ENCODE data around the gene ZNF701. TPM values are rescaled to one million over a fixed set of nuclear protein-coding genes. Genes with fewer than 3 reads are reported as not detected.

ZNF701 gene
- 15.6 and 16.1 TPM in 2 replicates for total RNA-seq
- long read RNA-seq, transcript ZNF701-202 (4 exons, 2,634 nt) = major isoform, 40 of 46 reads
- long read RNA-seq, partial matches to known transcripts = 1 of 46 reads
- long read RNA-seq, other reads (novel, unspliced or antisense) = 3 of 46 reads

DNA sequence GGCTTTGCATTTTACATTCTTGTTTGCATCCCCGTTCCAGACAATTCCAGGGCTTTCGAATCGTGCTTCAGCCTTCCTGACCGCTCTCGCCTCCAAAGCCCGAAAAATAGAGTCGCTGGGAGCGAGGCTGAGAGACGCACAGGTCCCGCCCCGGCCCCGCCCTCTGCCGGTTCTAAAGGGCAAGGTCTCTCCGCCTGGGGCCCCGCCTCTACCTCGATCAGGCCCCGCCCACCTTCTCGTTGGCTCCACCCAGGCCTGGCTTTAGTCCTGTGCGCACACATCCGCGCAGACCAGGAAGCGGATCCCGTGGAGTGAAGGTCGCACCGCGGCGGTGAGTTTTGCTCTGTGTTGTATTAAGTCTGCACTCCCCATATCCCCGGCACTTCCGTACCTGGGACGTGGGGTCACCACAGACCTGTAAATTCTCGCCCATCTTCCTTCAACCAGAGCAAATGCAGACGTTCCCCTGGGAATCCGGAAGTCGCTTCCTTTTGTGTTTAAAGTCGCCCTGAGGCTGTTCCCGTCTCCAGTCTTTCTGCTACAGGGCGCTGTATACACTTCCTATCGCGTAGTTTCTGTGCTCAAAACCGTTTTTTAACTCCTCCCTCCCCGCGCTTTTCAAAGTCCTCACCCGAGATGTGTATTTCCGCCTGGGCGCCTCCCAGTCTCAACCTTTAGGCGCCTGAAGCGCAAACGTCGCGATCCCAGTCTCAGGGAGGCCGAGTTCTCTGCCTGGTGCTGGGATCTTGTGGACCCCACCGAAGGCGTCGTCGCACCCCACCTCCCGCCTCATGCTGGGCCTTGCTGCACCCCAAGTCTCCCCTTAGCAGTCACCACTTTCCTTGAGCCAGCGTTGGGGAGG is at the start of gene ZNF701:
ZNF701 (plus strand) TSS at position 288 of the 862 bp plus-strand sequence. CDS start 3,861 bp downstream, outside the sequence.
- peaks cover 6% of the 10 kb centered on the region for H3K9me3 Mint-ChIP-seq (ENCODE audit: unreplicated experiment)
- H3K27ac Mint-ChIP-seq (ENCODE audit: unreplicated experiment) = peak within 1 kb of the TSS; percentile 96
- no peaks in the 10 kb centered on the region for H3K27me3 Mint-ChIP-seq (ENCODE audit: unreplicated experiment)
- TF ChIP-seq, protein P1, sequence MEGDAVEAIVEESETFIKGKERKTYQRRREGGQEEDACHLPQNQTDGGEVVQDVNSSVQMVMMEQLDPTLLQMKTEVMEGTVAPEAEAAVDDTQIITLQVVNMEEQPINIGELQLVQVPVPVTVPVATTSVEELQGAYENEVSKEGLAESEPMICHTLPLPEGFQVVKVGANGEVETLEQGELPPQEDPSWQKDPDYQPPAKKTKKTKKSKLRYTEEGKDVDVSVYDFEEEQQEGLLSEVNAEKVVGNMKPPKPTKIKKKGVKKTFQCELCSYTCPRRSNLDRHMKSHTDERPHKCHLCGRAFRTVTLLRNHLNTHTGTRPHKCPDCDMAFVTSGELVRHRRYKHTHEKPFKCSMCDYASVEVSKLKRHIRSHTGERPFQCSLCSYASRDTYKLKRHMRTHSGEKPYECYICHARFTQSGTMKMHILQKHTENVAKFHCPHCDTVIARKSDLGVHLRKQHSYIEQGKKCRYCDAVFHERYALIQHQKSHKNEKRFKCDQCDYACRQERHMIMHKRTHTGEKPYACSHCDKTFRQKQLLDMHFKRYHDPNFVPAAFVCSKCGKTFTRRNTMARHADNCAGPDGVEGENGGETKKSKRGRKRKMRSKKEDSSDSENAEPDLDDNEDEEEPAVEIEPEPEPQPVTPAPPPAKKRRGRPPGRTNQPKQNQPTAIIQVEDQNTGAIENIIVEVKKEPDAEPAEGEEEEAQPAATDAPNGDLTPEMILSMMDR (IDR thresholded peaks at IDR 0.05) = peak; percentile 46
- peak within 1 kb of the TSS; percentile 87 for H3K4me3 Mint-ChIP-seq (ENCODE audit: unreplicated experiment)
- peaks cover 24% of the 10 kb centered on the region for H3K4me1 Mint-ChIP-seq (ENCODE audit: unreplicated experiment)
- DNase-seq (ENCODE audit: extremely low spot score, unreplicated experiment) = peak; percentile 99
- peaks cover 29% of the 10 kb centered on the region for H3K36me3 Mint-ChIP-seq (ENCODE audit: unreplicated experiment)

DNA sequence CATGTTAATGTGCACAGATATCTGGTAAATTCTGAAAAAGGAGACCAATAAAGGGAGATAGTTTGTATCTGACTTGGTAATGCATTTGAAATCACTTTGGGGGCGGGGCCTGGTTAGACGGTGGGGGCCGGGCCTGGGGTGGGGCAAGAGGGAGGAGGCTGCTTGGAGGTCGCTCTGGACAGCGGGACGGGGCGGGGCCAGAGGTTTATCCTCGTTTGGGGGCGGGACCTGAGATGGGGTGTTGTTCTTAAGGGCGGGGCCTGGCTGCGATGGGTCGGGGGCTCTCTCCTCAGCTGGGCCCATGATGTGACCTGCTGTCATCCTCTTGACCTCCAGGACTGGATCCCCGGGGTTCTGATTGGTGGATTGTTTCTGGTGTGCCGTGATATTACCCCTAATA is 47.5 kb upstream of the ZNF701 start:
- Mint-ChIP-seq H3K27ac (ENCODE audit: unreplicated experiment) (no peak overlapping the region), H3K27me3 (ENCODE audit: unreplicated experiment) (no peaks in the 10 kb centered on the region), H3K9me3 (ENCODE audit: unreplicated experiment) (peaks cover 24% of the 10 kb centered on the region), H3K4me1 (ENCODE audit: unreplicated experiment) (peaks cover 6% of the 10 kb centered on the region), H3K4me3 (ENCODE audit: unreplicated experiment) (no peak overlapping the region), H3K36me3 (ENCODE audit: unreplicated experiment) (no peaks in the 10 kb centered on the region)
- no peak for DNase-seq (ENCODE audit: extremely low spot score, unreplicated experiment)
- TF ChIP-seq, protein P1 (IDR thresholded peaks at IDR 0.05) = no peak

DNA sequence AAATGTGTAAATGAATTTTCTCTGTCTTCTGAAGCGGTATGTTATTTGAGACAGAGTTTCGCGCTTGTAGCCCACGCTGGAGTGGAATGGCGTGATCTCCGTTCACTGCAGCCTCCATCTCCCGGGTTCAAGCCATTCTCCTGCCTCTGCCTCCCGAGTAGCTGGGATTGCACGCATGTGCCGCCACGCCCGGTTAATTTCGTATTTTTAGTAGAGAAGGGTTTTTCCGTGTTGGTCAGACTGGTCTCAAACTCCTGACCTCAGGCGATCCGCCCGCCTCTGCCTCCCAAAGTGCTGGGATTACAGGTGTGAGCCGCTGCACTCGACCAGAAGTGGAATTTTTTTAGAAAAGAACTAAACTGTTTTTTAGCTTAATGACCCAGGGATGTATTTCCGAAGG is 46.0 kb upstream of the ZNF701 start:
- TF ChIP-seq, protein P1 (IDR thresholded peaks at IDR 0.05) = no peak
- no peaks in the 10 kb centered on the region for H3K36me3 Mint-ChIP-seq (ENCODE audit: unreplicated experiment)
- H3K4me3 Mint-ChIP-seq (ENCODE audit: unreplicated experiment) = no peak overlapping the region
- peaks cover 16% of the 10 kb centered on the region for H3K9me3 Mint-ChIP-seq (ENCODE audit: unreplicated experiment)
- no peak for DNase-seq (ENCODE audit: extremely low spot score, unreplicated experiment)
- H3K27ac Mint-ChIP-seq (ENCODE audit: unreplicated experiment) = no peak overlapping the region
- no peaks in the 10 kb centered on the region for H3K27me3 Mint-ChIP-seq (ENCODE audit: unreplicated experiment)
- peaks cover 15% of the 10 kb centered on the region for H3K4me1 Mint-ChIP-seq (ENCODE audit: unreplicated experiment)

DNA sequence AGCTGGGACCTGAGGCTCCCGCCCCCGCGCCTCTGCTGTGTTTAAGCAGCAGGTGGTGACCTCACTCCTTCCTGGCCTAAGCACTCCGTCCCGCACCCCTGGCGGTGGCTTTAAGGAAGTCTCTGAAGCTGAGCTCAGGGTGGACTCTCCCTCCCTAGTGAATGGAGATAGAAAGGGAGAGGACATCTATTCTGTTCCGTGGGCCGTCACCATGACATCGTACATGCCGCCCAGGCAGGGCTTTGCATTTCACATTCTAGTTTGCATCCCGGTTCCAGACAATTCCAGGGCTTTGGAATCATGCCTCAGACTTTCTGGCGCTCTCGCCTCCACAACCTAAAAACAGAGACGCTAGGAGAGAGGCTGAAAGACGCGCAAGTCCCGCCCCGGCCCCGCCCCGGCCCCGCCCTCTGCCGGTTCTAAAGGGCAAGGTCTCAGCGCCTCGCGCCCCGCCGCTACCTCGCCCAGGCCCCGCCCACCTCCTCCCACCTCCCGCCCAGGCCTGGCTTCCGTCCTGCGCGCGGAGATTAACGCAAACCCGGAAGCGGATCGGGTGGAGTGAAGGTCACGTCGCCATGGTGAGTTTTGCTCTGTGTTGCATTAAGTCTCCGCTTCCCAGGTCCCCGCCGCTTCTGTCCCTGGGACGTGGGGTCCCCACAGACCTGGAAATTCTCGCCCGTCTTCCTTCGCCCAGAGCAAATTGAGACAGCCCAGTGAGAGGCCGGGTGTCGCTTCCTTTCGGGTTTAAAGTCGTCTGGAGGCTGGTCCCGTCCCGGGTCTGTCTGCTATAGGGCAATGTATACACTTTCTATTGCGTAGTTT is 42.7 kb upstream of the ZNF701 start, which contains the start of gene ZNF808:
ZNF808 (plus strand) TSS at position 535 of the 822 bp plus-strand sequence. CDS start 15,617 bp downstream, outside the sequence.
- H3K27ac Mint-ChIP-seq (ENCODE audit: unreplicated experiment) = peak within 1 kb of the TSS; percentile 97
- no peaks in the 10 kb centered on the region for H3K27me3 Mint-ChIP-seq (ENCODE audit: unreplicated experiment)
- H3K9me3 Mint-ChIP-seq (ENCODE audit: unreplicated experiment) = peaks cover under 1% of the 10 kb centered on the region
- TF ChIP-seq, protein P1 (IDR thresholded peaks at IDR 0.05) = peak; percentile 64
- H3K36me3 Mint-ChIP-seq (ENCODE audit: unreplicated experiment) = peaks cover 10% of the 10 kb centered on the region
- peak; percentile 96 for DNase-seq (ENCODE audit: extremely low spot score, unreplicated experiment)
- peak within 1 kb of the TSS; percentile 95 for H3K4me3 Mint-ChIP-seq (ENCODE audit: unreplicated experiment)
- peaks cover 15% of the 10 kb centered on the region for H3K4me1 Mint-ChIP-seq (ENCODE audit: unreplicated experiment)

Measured in osteocyte (in vitro differentiated cells).